ENCODE measurements around the gene ATAD3A.

GRCh38 chr1:1521331-1521730 is 9.4 kb downstream of the ATAD3A start:
- no peak for TF ChIP-seq CTCF (IDR thresholded peaks at IDR 0.05)
- no peak for TF ChIP-seq EP300 (IDR thresholded peaks at IDR 0.05; ENCODE audit: low read depth)
- TF ChIP-seq POLR2A (IDR thresholded peaks at IDR 0.05) = no peak
- TF ChIP-seq POLR2AphosphoS5 (IDR thresholded peaks at IDR 0.05) = no peak
